Right cardiac atrium (tissue), 5 donors: ENCODE measurements around the gene SMIM11. TPM values are rescaled to one million over a fixed set of nuclear protein-coding genes. Genes with fewer than 3 reads are reported as not detected.
"Not testable (repeated sequence)": the region's sequence is repeated elsewhere in the genome, so short reads cannot be mapped to it uniquely, and the experiment has no call there.

Experiments
- ATAC-seq, 2 donors: fragments of 200-7000 bp; cut with Tn5 transposase; one replicate each; pipeline versions ENCODE4 v1.8.0 to v1.9.1; 2020; ENCODE audit warnings: moderate library complexity in 2 of 2, mild to moderate bottlenecking in 1 of 2
- DNase-seq, 3 donors: peaks; one replicate each; pipeline ENCODE4 v3.0.0-alpha.2; 2020
- H3K27ac ChIP-seq: one replicate; pipeline ENCODE4 v1.5.1; 2013; ENCODE audit warnings: mild to moderate bottlenecking, low read length, control low read depth, moderate library complexity
- H3K27me3 ChIP-seq: one replicate; pipeline ENCODE4 v1.6.1; 2013; ENCODE audit not compliant: control insufficient read depth, insufficient read depth
- H3K4me1 ChIP-seq: one replicate; pipeline ENCODE4 v1.6.1; 2013; ENCODE audit warnings: low read length; ENCODE audit not compliant: control insufficient read depth, insufficient read depth
- H3K4me3 ChIP-seq: one replicate; pipeline ENCODE4 v1.5.1; 2013; ENCODE audit warnings: low read length, control low read depth
- H3K9me3 ChIP-seq: one replicate; pipeline ENCODE4 v1.6.1; 2013; ENCODE audit warnings: low read length; ENCODE audit not compliant: control insufficient read depth
- WGBS: extraction: QIAGEN DNeasy Blood & Tissue Kit; methylation state at CpG from one replicate; pipeline ENCODE4 v1.1.7; 2013; 5-methylcytosine and 5-hydroxymethylcytosine counted together
- intact Hi-C, 4 donors: fragments of 100-400 bp; cut with DNase I; formaldehyde crosslinking; loops; one replicate each; pipeline versions ENCODE4 v1.11.0 to v1.14.0; 2022 to 2023
- long read RNA-seq, 4 donors: library from polyadenylated mRNA; unstranded; transcript quantifications; one replicate each; pipeline ENCODE4 v2.0.0, GENCODE V29; 2020 to 2021
- polyA plus RNA-seq: library from polyadenylated mRNA; stranded (reverse); fragments of 200-250 nt; gene quantifications from one replicate; pipeline ENCODE4 v1.2.3, GENCODE V29; 2013
- total RNA-seq, 4 donors: library from RNA; stranded (reverse); fragmentation: NEBNext Ultra II Directional; extraction: Animal tissue kit (Norgen Biotek cat#: 25700); gene quantifications; one replicate each; pipeline ENCODE4 v1.2.1, GENCODE V29; 2021
- donor health status: healthy with polysubstance abuse.
- donor health status: DM: no; HTN: yes; CAD: no.
- donor health status: DM: no; HTN: no; CAD: no.
- donor health status: DM: no; HTN: yes; CAD: no; lungs with severe emphysema.
- donor health status: DM: yes; HTN: yes; CAD: no.

The SMIM11 gene
- total RNA-seq: 10 to 100 TPM in 3 of 4 donors, 1 to 10 TPM in 1; 8.8 to 12.8 (median 11.3) TPM
- 9.9 TPM for polyA plus RNA-seq
- long read RNA-seq, donor 1, transcript SMIM11A-205 (5 exons, 1,220 nt): minor isoform, 5 of 17 reads
- long read RNA-seq, donor 1, transcript SMIM11A-201 (4 exons, 850 nt): major isoform, 7 of 17 reads
- long read RNA-seq, donor 1, partial matches to known transcripts: 0 of 17 reads
- long read RNA-seq, donor 1, other reads (novel, unspliced or antisense): 5 of 17 reads
- long read RNA-seq, donor 2, transcript SMIM11A-201 (4 exons, 850 nt): major isoform, 6 of 7 reads
- long read RNA-seq, donor 2, partial matches to known transcripts: 0 of 7 reads
- long read RNA-seq, donor 2, other reads (novel, unspliced or antisense): 0 of 7 reads
- long read RNA-seq, donor 3, transcript SMIM11A-205 (5 exons, 1,220 nt): major isoform, 7 of 15 reads
- long read RNA-seq, donor 3, partial matches to known transcripts: 3 of 15 reads
- long read RNA-seq, donor 3, other reads (novel, unspliced or antisense): 1 of 15 reads
- long read RNA-seq, donor 4, partial matches to known transcripts: 1 of 5 reads
- long read RNA-seq, donor 4, other reads (novel, unspliced or antisense): 0 of 5 reads

GRCh38 chr21:34374940-34375618 lies at the start of gene SMIM11:
Gene SMIM11 (plus strand): TSS chr21:34375507. CDS start chr21:34379505, 3,998 bp downstream.
- intact Hi-C loops, H3K27ac ChIP-seq, H3K9me3 ChIP-seq, DNase-seq, H3K4me1 ChIP-seq, H3K27me3 ChIP-seq, H3K4me3 ChIP-seq: not testable (repeated sequence)
- peak; percentile 98 for ATAC-seq
- WGBS: no CpG with 5 or more reads among the region's 49 CpGs

- ATAC-seq (no peak), DNase-seq (no peak)
- 95% methylated on average over 8 of the region's 8 CpGs for WGBS
- no peaks in the 10 kb centered on the region for H3K4me1 ChIP-seq
- intact Hi-C loops: no loop called here
- H3K9me3 ChIP-seq: no peaks in the 10 kb centered on the region
- no peaks in the 10 kb centered on the region for H3K27me3 ChIP-seq
- no peak overlapping the region for H3K4me3 ChIP-seq
- H3K27ac ChIP-seq: no peak overlapping the region
These were observed 45.3 kb upstream of the SMIM11 start for GRCh38 chr21:34330055-34330454.

- H3K27ac ChIP-seq: no peak overlapping the region
- no peak for DNase-seq
- intact Hi-C loops: no loop called here
- no peaks in the 10 kb centered on the region for H3K4me1 ChIP-seq
- 73% methylated on average over 5 of the region's 5 CpGs for WGBS
- no peaks in the 10 kb centered on the region for H3K27me3 ChIP-seq
- H3K4me3 ChIP-seq: no peak overlapping the region
- H3K9me3 ChIP-seq: no peaks in the 10 kb centered on the region
- no peak for ATAC-seq
These were observed 43.6 kb upstream of the SMIM11 start for GRCh38 chr21:34331726-34332125.

GRCh38 chr21:34332347-34332746 lies 43.0 kb upstream of the SMIM11 start:
- Histone ChIP-seq H3K9me3 (no peaks in the 10 kb centered on the region), H3K27me3 (no peaks in the 10 kb centered on the region), H3K4me1 (no peaks in the 10 kb centered on the region), H3K4me3 (no peak overlapping the region), H3K27ac (no peak overlapping the region)
- ATAC-seq (no peak), DNase-seq (no peak)
- 95% methylated on average over 6 of the region's 6 CpGs for WGBS
- intact Hi-C loops: no loop called here

GRCh38 chr21:34333121-34333739 lies 42.1 kb upstream of the SMIM11 start:
- ATAC-seq (no peak), DNase-seq (no peak)
- Histone ChIP-seq H3K27me3 (no peaks in the 10 kb centered on the region), H3K9me3 (no peaks in the 10 kb centered on the region), H3K4me1 (peaks cover 4% of the 10 kb centered on the region), H3K27ac (no peak overlapping the region), H3K4me3 (no peak overlapping the region)
- 83% methylated on average over 13 of the region's 13 CpGs for WGBS
- intact Hi-C loops: no loop called here

GRCh38 chr21:34335316-34335715 lies 40.0 kb upstream of the SMIM11 start:
- H3K4me3 ChIP-seq: no peak overlapping the region
- 90% methylated on average over 6 of the region's 6 CpGs for WGBS
- intact Hi-C loops: no loop called here

GRCh38 chr21:34336245-34336644 lies 39.1 kb upstream of the SMIM11 start:
- ATAC-seq (peak in 1 of 2 donors; percentile 39), DNase-seq (peak in 1 of 3 donors; percentile 48)
- intact Hi-C loops: no loop called here
- H3K9me3 ChIP-seq: no peaks in the 10 kb centered on the region
- no peak overlapping the region for H3K4me3 ChIP-seq
- peaks cover 4% of the 10 kb centered on the region for H3K4me1 ChIP-seq
- H3K27me3 ChIP-seq: no peaks in the 10 kb centered on the region
- no peak overlapping the region for H3K27ac ChIP-seq
- 46% methylated on average over 5 of the region's 5 CpGs for WGBS

More at GRCh38 chr21:34335316-34335715, 40.0 kb upstream of the SMIM11 start:
- no peak for ATAC-seq
- Histone ChIP-seq H3K4me1 (peaks cover 4% of the 10 kb centered on the region), H3K27ac (no peak overlapping the region), H3K9me3 (no peaks in the 10 kb centered on the region), H3K27me3 (no peaks in the 10 kb centered on the region)
- no peak for DNase-seq

GRCh38 chr21:34336756-34337391 lies 38.4 kb upstream of the SMIM11 start:
- no peak overlapping the region for H3K4me3 ChIP-seq
- DNase-seq (peak in 1 of 3 donors; percentile 67), ATAC-seq (peak; percentile 23 to 40)
- H3K27me3 ChIP-seq: no peaks in the 10 kb centered on the region
- intact Hi-C loops: no loop called here
- no peaks in the 10 kb centered on the region for H3K9me3 ChIP-seq
- 54% methylated on average over 13 of the region's 13 CpGs for WGBS
- H3K27ac ChIP-seq: no peak overlapping the region
- H3K4me1 ChIP-seq: peaks cover 4% of the 10 kb centered on the region

GRCh38 chr21:34337741-34338140 lies 37.6 kb upstream of the SMIM11 start:
- H3K9me3 ChIP-seq: no peaks in the 10 kb centered on the region
- no peaks in the 10 kb centered on the region for H3K27me3 ChIP-seq
- intact Hi-C loops: no loop called here
- H3K4me1 ChIP-seq: peaks cover 4% of the 10 kb centered on the region
- 54% methylated on average over 6 of the region's 6 CpGs for WGBS
- DNase-seq (no peak), ATAC-seq (no peak)
- no peak overlapping the region for H3K4me3 ChIP-seq
- no peak overlapping the region for H3K27ac ChIP-seq

GRCh38 chr21:34338226-34338625 lies 37.1 kb upstream of the SMIM11 start:
- no peaks in the 10 kb centered on the region for H3K27me3 ChIP-seq
- no peak overlapping the region for H3K27ac ChIP-seq
- ATAC-seq (no peak), DNase-seq (no peak)
- WGBS: 93% methylated on average over 8 of the region's 8 CpGs
- no peak overlapping the region for H3K4me3 ChIP-seq
- H3K4me1 ChIP-seq: peaks cover 4% of the 10 kb centered on the region
- intact Hi-C loops: no loop called here
- H3K9me3 ChIP-seq: no peaks in the 10 kb centered on the region
